ENCODE measurements around the gene PHTF1.

Gene PHTF1

GRCh38 chr1:113759333-113760101 is at the start of gene PHTF1:
PHTF1 (minus strand) TSS chr1:113759486; CDS start chr1:113758703, 783 bp downstream.
- no peak for DNase-seq

GRCh38 chr1:113808450-113809195 is 49.3 kb upstream of the PHTF1 start:
- no peak for DNase-seq

- no peak for DNase-seq
These were observed 46.4 kb upstream of the PHTF1 start for GRCh38 chr1:113805639-113806038.

GRCh38 chr1:113805256-113805531 is 45.9 kb upstream of the PHTF1 start:
- DNase-seq: no peak

GRCh38 chr1:113804421-113805255 is 45.4 kb upstream of the PHTF1 start:
- DNase-seq: no peak

- no peak for DNase-seq
These were observed 43.2 kb upstream of the PHTF1 start for GRCh38 chr1:113802367-113803007.

- no peak for DNase-seq
These were observed 41.2 kb upstream of the PHTF1 start for GRCh38 chr1:113800487-113800886.

GRCh38 chr1:113797472-113797871 is 38.2 kb upstream of the PHTF1 start:
- DNase-seq: no peak

GRCh38 chr1:113793878-113794834 is 34.9 kb upstream of the PHTF1 start:
- DNase-seq: no peak

GRCh38 chr1:113792986-113793385 is 33.7 kb upstream of the PHTF1 start:
- DNase-seq: no peak

- no peak for DNase-seq
These were observed 33.2 kb upstream of the PHTF1 start for GRCh38 chr1:113792471-113792870.

GRCh38 chr1:113788802-113789201 is 29.5 kb upstream of the PHTF1 start:
- DNase-seq: no peak

- DNase-seq: no peak
These were observed 28.4 kb upstream of the PHTF1 start for GRCh38 chr1:113787663-113788062.

- no peak for DNase-seq
These were observed 26.8 kb upstream of the PHTF1 start for GRCh38 chr1:113786069-113786468.

- DNase-seq: no peak
These were observed 25.0 kb upstream of the PHTF1 start for GRCh38 chr1:113784104-113784779.

- DNase-seq: no peak
These were observed 24.2 kb upstream of the PHTF1 start for GRCh38 chr1:113783254-113784103.

- no peak for DNase-seq
These were observed 23.1 kb upstream of the PHTF1 start for GRCh38 chr1:113782406-113782805.

GRCh38 chr1:113780374-113781146 is 21.3 kb upstream of the PHTF1 start:
- no peak for DNase-seq

GRCh38 chr1:113779542-113779941 is 20.3 kb upstream of the PHTF1 start:
- DNase-seq: no peak

- no peak for DNase-seq
These were observed 18.3 kb upstream of the PHTF1 start for GRCh38 chr1:113777561-113777960.
